D341Med (cell line): Measurements from ENCODE around the gene ANKS6.

Experiments
- DNase-seq: peaks from one replicate; pipeline ENCODE4 v3.0.0; 2012; ENCODE audit warnings: low spot score

The ANKS6 gene

GRCh38 chr9:98772364-98773155, 23.8 kb downstream of the ANKS6 start:
- no peak for DNase-seq

- DNase-seq = no peak
Observed at GRCh38 chr9:98771209-98771874, 25.0 kb downstream of the ANKS6 start.

- no peak for DNase-seq
Observed at GRCh38 chr9:98770717-98771116, 25.6 kb downstream of the ANKS6 start.

- DNase-seq = peak; percentile 6
Observed at GRCh38 chr9:98768344-98768743, 28.0 kb downstream of the ANKS6 start.

- peak; percentile 8 for DNase-seq
Observed at GRCh38 chr9:98767915-98768314, 28.4 kb downstream of the ANKS6 start.

- peak; percentile 3 for DNase-seq
Observed at GRCh38 chr9:98767196-98767595, 29.2 kb downstream of the ANKS6 start.

- peak; percentile 3 for DNase-seq
Observed at GRCh38 chr9:98766586-98766985, 29.8 kb downstream of the ANKS6 start.

- DNase-seq = peak; percentile 24
Observed at GRCh38 chr9:98765256-98765655, 31.1 kb downstream of the ANKS6 start.

- DNase-seq = no peak
Observed at GRCh38 chr9:98763986-98764745, 32.2 kb downstream of the ANKS6 start.

GRCh38 chr9:98760231-98760630, 36.1 kb downstream of the ANKS6 start:
- DNase-seq = peak; percentile 70

GRCh38 chr9:98755006-98755618, 41.2 kb downstream of the ANKS6 start:
- DNase-seq = peak; percentile 7

- no peak for DNase-seq
Observed at GRCh38 chr9:98751210-98751609, 45.1 kb downstream of the ANKS6 start.

GRCh38 chr9:98750364-98751060, 45.8 kb downstream of the ANKS6 start:
- no peak for DNase-seq

GRCh38 chr9:98747476-98747875, 48.9 kb downstream of the ANKS6 start:
- DNase-seq = no peak

GRCh38 chr9:98745470-98745869, 50.9 kb downstream of the ANKS6 start:
- peak; percentile 53 for DNase-seq

- DNase-seq = no peak
Observed at GRCh38 chr9:98743818-98744611, 52.3 kb downstream of the ANKS6 start.

- no peak for DNase-seq
Observed at GRCh38 chr9:98743329-98743728, 53.0 kb downstream of the ANKS6 start.

GRCh38 chr9:98742325-98743280, 53.8 kb downstream of the ANKS6 start:
- no peak for DNase-seq

- DNase-seq = no peak
Observed at GRCh38 chr9:98740226-98740881, 56.0 kb downstream of the ANKS6 start.
